CD8-positive, alpha-beta memory T cell (primary cell): ENCODE measurements around the gene UFC1. TPM values are rescaled to one million over a fixed set of nuclear protein-coding genes. Genes with fewer than 3 reads are reported as not detected.

Experiments used
- CTCF ChIA-PET: fragments of 350-600 bp; sonication (Branson Sonifier 250); formaldehyde crosslinking; loops from one replicate; lab custom pipeline; 2021; ENCODE audit warnings: antibody characterized with exemption; lab: Charles Lee
- POLR2A ChIA-PET: fragments of 350-600 bp; sonication (Branson Sonifier 250); formaldehyde crosslinking; loops from one replicate; lab custom pipeline; 2021; ENCODE audit warnings: antibody characterized with exemption; lab: Charles Lee
- DNase-seq, 5 donors: peaks; one replicate each; pipeline versions ENCODE4 v3.0.0 to v3.0.0-alpha.2; 2020 to 2022; ENCODE audit warnings: mixed read lengths in 1 of 5
- H3K27ac ChIP-seq: one replicate; pipeline ENCODE4 v1.7.0; 2013; ENCODE audit warnings: low read depth, mild to moderate bottlenecking, low read length, moderate library complexity
- H3K27me3 ChIP-seq: 2 replicates; pipeline ENCODE4 v1.7.0; 2013; ENCODE audit warnings: low read length, mild to moderate bottlenecking; ENCODE audit not compliant: insufficient read depth, poor library complexity, severe bottlenecking
- H3K36me3 ChIP-seq: 2 replicates; pipeline ENCODE4 v1.7.0; 2013; ENCODE audit warnings: mild to moderate bottlenecking, low read length, moderate library complexity; ENCODE audit not compliant: insufficient read depth
- H3K4me1 ChIP-seq: 2 replicates; pipeline ENCODE4 v1.7.0; 2013; ENCODE audit warnings: mild to moderate bottlenecking, low read length, moderate library complexity; ENCODE audit not compliant: insufficient read depth
- H3K4me3 ChIP-seq: 2 replicates; pipeline ENCODE4 v1.7.0; 2013; ENCODE audit warnings: mild to moderate bottlenecking, low read length
- H3K9me3 ChIP-seq: 2 replicates; pipeline ENCODE4 v1.7.0; 2013; ENCODE audit warnings: mild to moderate bottlenecking, low read length
- H3K27ac Mint-ChIP-seq, 8 donors: one replicate each; pipeline ENCODE4 v1.8.0; 2020 to 2021; ENCODE audit warnings: mixed read lengths in 8 of 8, mild to moderate bottlenecking in 6 of 8, inconsistent platforms in 3 of 8, moderate library complexity in 3 of 8
- H3K27me3 Mint-ChIP-seq, 2 donors: one replicate each; pipeline ENCODE4 v1.8.0; 2020 to 2021; ENCODE audit warnings: mixed read lengths in 2 of 2, mild to moderate bottlenecking in 1 of 2, moderate library complexity in 1 of 2
- H3K36me3 Mint-ChIP-seq, 3 donors: one replicate each; pipeline ENCODE4 v1.8.0; 2020 to 2021; ENCODE audit warnings: mixed read lengths in 3 of 3, inconsistent platforms in 1 of 3, mild to moderate bottlenecking in 1 of 3
- H3K4me1 Mint-ChIP-seq, 3 donors: one replicate each; pipeline ENCODE4 v1.8.0; 2020 to 2021; ENCODE audit warnings: mixed read lengths in 3 of 3, inconsistent platforms in 1 of 3, mild to moderate bottlenecking in 1 of 3
- H3K4me3 Mint-ChIP-seq, 7 donors: one replicate each; pipeline ENCODE4 v1.8.0; 2020 to 2021; ENCODE audit warnings: mixed read lengths in 7 of 7, mild to moderate bottlenecking in 6 of 7, moderate library complexity in 4 of 7, inconsistent platforms in 2 of 7
- H3K9me3 Mint-ChIP-seq, 5 donors: one replicate each; pipeline ENCODE4 v1.8.0; 2020 to 2022; ENCODE audit warnings: mixed read lengths in 5 of 5, mild to moderate bottlenecking in 3 of 5, moderate library complexity in 2 of 5, inconsistent platforms in 1 of 5
- polyA plus RNA-seq: library from polyadenylated mRNA; unstranded; fragments of 300-500 nt; fragmentation: Illumina TruSeq; gene quantifications from one replicate; pipeline ENCODE4 v1.2.3, GENCODE V29; 2021
- total RNA-seq, 2 experiments: library from RNA; stranded (reverse); gene quantifications; one replicate each; pipeline ENCODE4 v1.2.3, GENCODE V29; 2021

UFC1 gene
- total and polyA plus RNA-seq, 3 experiments from 2014 or later = 109 to 174 (median 118) TPM

- Histone ChIP-seq H3K27me3 (no peaks in the 10 kb centered on the region), H3K27ac (no peak overlapping the region), H3K36me3 (peaks cover 55% of the 10 kb centered on the region), H3K9me3 (no peaks in the 10 kb centered on the region), H3K4me3 (no peak overlapping the region), H3K4me1 (peaks cover 50% of the 10 kb centered on the region)
- ChIA-PET POLR2A (interaction anchor here (0.6 to 1.5 kb wide), 2 partner anchors 19 kb away, joined by 3 to 4 read pairs; partner anchors contain the start of gene TOMM40L), CTCF (interaction anchor here (1.0 to 14.0 kb wide), 3 partner anchors 9 to 99 kb away, joined by 3 to 197 read pairs (median 3); partner anchors contain the start of genes APOA2, FCER1G and TOMM40L)
- Mint-ChIP-seq H3K4me3 (no peak overlapping the region), H3K27ac (peak overlapping the region in 3 of 8 donors; percentile 53 to 67 (median 57)), H3K27me3 (no peaks in the 10 kb centered on the region), H3K4me1 (peaks cover 51 to 67% (median 61%) of the 10 kb centered on the region in 3 donors), H3K36me3 (peaks cover 14 to 79% (median 33%) of the 10 kb centered on the region in 3 donors), H3K9me3 (no peaks in the 10 kb centered on the region)
- no peak for DNase-seq
These were observed 52.8 kb downstream of the UFC1 start for GRCh38 chr1:161206411-161207140.

GRCh38 chr1:161207173-161207572 is 53.4 kb downstream of the UFC1 start:
- no peaks in the 10 kb centered on the region for H3K9me3 ChIP-seq
- Mint-ChIP-seq H3K4me3 (no peak overlapping the region), H3K4me1 (peaks cover 45 to 61% (median 55%) of the 10 kb centered on the region in 3 donors), H3K27ac (no peak overlapping the region), H3K27me3 (no peaks in the 10 kb centered on the region), H3K36me3 (peaks cover 14 to 84% (median 33%) of the 10 kb centered on the region in 3 donors), H3K9me3 (no peaks in the 10 kb centered on the region)
- CTCF ChIA-PET = interaction anchor here (1.0 to 14.0 kb wide), 3 partner anchors 8 to 99 kb away, joined by 3 to 197 read pairs (median 3); partner anchors contain the start of genes APOA2, FCER1G and TOMM40L
- POLR2A ChIA-PET = no interaction called here
- peaks cover 61% of the 10 kb centered on the region for H3K36me3 ChIP-seq
- no peak for DNase-seq
- no peaks in the 10 kb centered on the region for H3K27me3 ChIP-seq
- H3K4me3 ChIP-seq = no peak overlapping the region
- H3K27ac ChIP-seq = no peak overlapping the region
- peaks cover 46% of the 10 kb centered on the region for H3K4me1 ChIP-seq

Other genes with a start within 250 kb of the UFC1 start
- not detected for gene ITLN2, start 199.2 kb upstream of the UFC1 start, total RNA-seq
- gene ITLN2, start 199.2 kb upstream of the UFC1 start, polyA plus RNA-seq = not detected
- 10 to 100 TPM; 11.6 to 14.1 TPM for gene F11R, start 132.8 kb upstream of the UFC1 start, total RNA-seq
- gene F11R, start 132.8 kb upstream of the UFC1 start, polyA plus RNA-seq = 18.3 TPM
- gene TSTD1, start 115.0 kb upstream of the UFC1 start, total RNA-seq = 10 to 100 TPM; 40.2 to 46.1 TPM
- gene TSTD1, start 115.0 kb upstream of the UFC1 start, polyA plus RNA-seq = 288 TPM
- gene USF1, start 108.0 kb upstream of the UFC1 start, total RNA-seq = 10 to 100 TPM; 63.3 to 67.7 TPM
- gene USF1, start 108.0 kb upstream of the UFC1 start, polyA plus RNA-seq = 6.7 TPM
- gene ARHGAP30, start 84.1 kb upstream of the UFC1 start, total RNA-seq = 100 to 1,000 TPM; 147 to 149 TPM
- gene ARHGAP30, start 84.1 kb upstream of the UFC1 start, polyA plus RNA-seq = 213 TPM
- gene NECTIN4, start 64.4 kb upstream of the UFC1 start, total RNA-seq = under 1 TPM; 0.09 TPM
- gene NECTIN4, start 64.4 kb upstream of the UFC1 start, polyA plus RNA-seq = not detected
- under 1 TPM; 0.42 to 0.49 TPM for gene KLHDC9, start 55.6 kb upstream of the UFC1 start, total RNA-seq
- not detected for gene KLHDC9, start 55.6 kb upstream of the UFC1 start, polyA plus RNA-seq
- gene PFDN2, start 35.9 kb upstream of the UFC1 start, total RNA-seq = 100 to 1,000 TPM; 133 to 142 TPM
- gene PFDN2, start 35.9 kb upstream of the UFC1 start, polyA plus RNA-seq = 96.4 TPM
- gene NIT1, start 35.9 kb upstream of the UFC1 start, total RNA-seq = 10 to 100 TPM; 33.9 to 36.3 TPM
- gene NIT1, start 35.9 kb upstream of the UFC1 start, polyA plus RNA-seq = 16.7 TPM
- gene DEDD, start 21.3 kb upstream of the UFC1 start, total RNA-seq = 10 to 100 TPM; 41.0 to 41.9 TPM
- gene DEDD, start 21.3 kb upstream of the UFC1 start, polyA plus RNA-seq = 30.0 TPM
- gene USP21, start 5.5 kb downstream of the UFC1 start, total RNA-seq = 10 to 100 TPM; 26.1 to 27.4 TPM
- 28.3 TPM for gene USP21, start 5.5 kb downstream of the UFC1 start, polyA plus RNA-seq
- 10 to 100 TPM; 24.4 to 31.3 TPM for gene PPOX, start 12.4 kb downstream of the UFC1 start, total RNA-seq
- gene PPOX, start 12.4 kb downstream of the UFC1 start, polyA plus RNA-seq = 17.6 TPM
- 10 to 100 TPM; 59.4 to 60.9 TPM for gene B4GALT3, start 23.5 kb downstream of the UFC1 start, total RNA-seq
- gene B4GALT3, start 23.5 kb downstream of the UFC1 start, polyA plus RNA-seq = 58.9 TPM
- under 1 TPM; 0.37 to 0.58 TPM for gene ADAMTS4, start 45.1 kb downstream of the UFC1 start, total RNA-seq
- gene ADAMTS4, start 45.1 kb downstream of the UFC1 start, polyA plus RNA-seq = 0.17 TPM
- 10 to 100 TPM; 93.5 to 97.1 TPM for gene NDUFS2, start 48.4 kb downstream of the UFC1 start, total RNA-seq
- gene NDUFS2, start 48.4 kb downstream of the UFC1 start, polyA plus RNA-seq = 82.1 TPM
- gene FCER1G, start 61.3 kb downstream of the UFC1 start, total RNA-seq = 1 to 10 TPM; 4.1 to 5.1 TPM
- gene FCER1G, start 61.3 kb downstream of the UFC1 start, polyA plus RNA-seq = 19.0 TPM
- not detected for gene APOA2, start 69.7 kb downstream of the UFC1 start, total RNA-seq
- gene APOA2, start 69.7 kb downstream of the UFC1 start, polyA plus RNA-seq = not detected
- gene TOMM40L, start 72.1 kb downstream of the UFC1 start, total RNA-seq = 10 to 100 TPM; 24.7 to 26.1 TPM
- gene TOMM40L, start 72.1 kb downstream of the UFC1 start, polyA plus RNA-seq = 6.9 TPM
- gene NR1I3, start 84.2 kb downstream of the UFC1 start, total RNA-seq = not detected
- not detected for gene NR1I3, start 84.2 kb downstream of the UFC1 start, polyA plus RNA-seq
- not detected for gene PCP4L1, start 104.8 kb downstream of the UFC1 start, total RNA-seq
- not detected for gene PCP4L1, start 104.8 kb downstream of the UFC1 start, polyA plus RNA-seq
- 1 to 10 TPM; 1.8 to 1.9 TPM for gene MPZ, start 156.0 kb downstream of the UFC1 start, total RNA-seq
- gene MPZ, start 156.0 kb downstream of the UFC1 start, polyA plus RNA-seq = not detected
- gene SDHC, start 160.4 kb downstream of the UFC1 start, total RNA-seq = 100 to 1,000 TPM; 226 to 232 TPM
- gene SDHC, start 160.4 kb downstream of the UFC1 start, polyA plus RNA-seq = 199 TPM
- gene CFAP126, start 213.9 kb downstream of the UFC1 start, total RNA-seq = not detected
- gene CFAP126, start 213.9 kb downstream of the UFC1 start, polyA plus RNA-seq = not detected